ENCODE measurements around the gene ZFAND3. TPM values are rescaled to one million over a fixed set of nuclear protein-coding genes. Genes with fewer than 3 reads are reported as not detected.

Gene ZFAND3
- total RNA-seq, 6 experiments from 2014 or later = 75.2 to 93.2 (median 87.0) TPM

- peaks cover 5% of the 10 kb centered on the region; the same call in 1 of the 2 replicates for H3K27me3 Mint-ChIP-seq (ENCODE audit: insufficient read depth)
- H3K4me3 Mint-ChIP-seq = no peak overlapping the region
- H3K4me1 Mint-ChIP-seq (ENCODE audit: low read depth) = peaks cover 30% of the 10 kb centered on the region
- DNase-seq = no peak
- no peak overlapping the region for H3K27ac Mint-ChIP-seq
- no peaks in the 10 kb centered on the region for H3K36me3 Mint-ChIP-seq (ENCODE audit: low read depth)
- H3K9me3 Mint-ChIP-seq = peaks cover 4% of the 10 kb centered on the region; the same call in 1 of the 2 replicates
- TF ChIP-seq CTCF (IDR thresholded peaks at IDR 0.05) = no peak
These were observed 201.5 kb downstream of the ZFAND3 start for GRCh38 chr6:38021029-38021428.

GRCh38 chr6:38021571-38021970 lies 202.0 kb downstream of the ZFAND3 start:
- Mint-ChIP-seq H3K4me3 (no peak overlapping the region), H3K9me3 (peaks cover 4% of the 10 kb centered on the region; the same call in 1 of the 2 replicates), H3K27ac (no peak overlapping the region), H3K36me3 (ENCODE audit: low read depth) (no peaks in the 10 kb centered on the region), H3K4me1 (ENCODE audit: low read depth) (peaks cover 35% of the 10 kb centered on the region), H3K27me3 (ENCODE audit: insufficient read depth) (peaks cover 5% of the 10 kb centered on the region; the same call in 1 of the 2 replicates)
- no peak for TF ChIP-seq CTCF (IDR thresholded peaks at IDR 0.05)
- no peak for DNase-seq

- DNase-seq = no peak
- Mint-ChIP-seq H3K4me3 (no peak overlapping the region), H3K27ac (no peak overlapping the region), H3K36me3 (ENCODE audit: low read depth) (no peaks in the 10 kb centered on the region), H3K9me3 (peaks cover 4% of the 10 kb centered on the region; the same call in 1 of the 2 replicates), H3K27me3 (ENCODE audit: insufficient read depth) (peaks cover 5% of the 10 kb centered on the region; the same call in 1 of the 2 replicates), H3K4me1 (ENCODE audit: low read depth) (peaks cover 41% of the 10 kb centered on the region)
- TF ChIP-seq CTCF (IDR thresholded peaks at IDR 0.05) = no peak
These were observed 203.2 kb downstream of the ZFAND3 start for GRCh38 chr6:38022688-38023087.

GRCh38 chr6:38024908-38025307 lies 205.4 kb downstream of the ZFAND3 start:
- H3K4me3 Mint-ChIP-seq = no peak overlapping the region
- no peak overlapping the region for H3K27ac Mint-ChIP-seq
- no peak for DNase-seq
- no peak for TF ChIP-seq CTCF (IDR thresholded peaks at IDR 0.05)
- peaks cover 4% of the 10 kb centered on the region; the same call in 1 of the 2 replicates for H3K9me3 Mint-ChIP-seq
- no peaks in the 10 kb centered on the region for H3K36me3 Mint-ChIP-seq (ENCODE audit: low read depth)
- peaks cover 5% of the 10 kb centered on the region; the same call in 1 of the 2 replicates for H3K27me3 Mint-ChIP-seq (ENCODE audit: insufficient read depth)
- peaks cover 50% of the 10 kb centered on the region for H3K4me1 Mint-ChIP-seq (ENCODE audit: low read depth)

- peaks cover 50% of the 10 kb centered on the region for H3K4me1 Mint-ChIP-seq (ENCODE audit: low read depth)
- TF ChIP-seq CTCF (IDR thresholded peaks at IDR 0.05) = no peak
- H3K27me3 Mint-ChIP-seq (ENCODE audit: insufficient read depth) = peaks cover 5% of the 10 kb centered on the region; the same call in 1 of the 2 replicates
- no peak overlapping the region for H3K4me3 Mint-ChIP-seq
- no peak overlapping the region for H3K27ac Mint-ChIP-seq
- H3K36me3 Mint-ChIP-seq (ENCODE audit: low read depth) = 0 out of 2 replicates have a peak, but pooled peaks cover 5% of the 10 kb centered on the region
- H3K9me3 Mint-ChIP-seq = peaks cover 4% of the 10 kb centered on the region; the same call in 1 of the 2 replicates
- DNase-seq = no peak
These were observed 205.9 kb downstream of the ZFAND3 start for GRCh38 chr6:38025451-38025850.
